GM12872 (cell line): ENCODE data around the gene NLGN3.

Source experiments
- TF ChIP-seq, protein P1 (sequence below): IDR thresholded peaks from 3 replicates; pipeline ENCODE4 v1.5.1; 2011; ENCODE audit warnings: low read depth, mild to moderate bottlenecking, low read length, moderate library complexity; ENCODE audit not compliant: insufficient read depth

NLGN3 gene

DNA sequence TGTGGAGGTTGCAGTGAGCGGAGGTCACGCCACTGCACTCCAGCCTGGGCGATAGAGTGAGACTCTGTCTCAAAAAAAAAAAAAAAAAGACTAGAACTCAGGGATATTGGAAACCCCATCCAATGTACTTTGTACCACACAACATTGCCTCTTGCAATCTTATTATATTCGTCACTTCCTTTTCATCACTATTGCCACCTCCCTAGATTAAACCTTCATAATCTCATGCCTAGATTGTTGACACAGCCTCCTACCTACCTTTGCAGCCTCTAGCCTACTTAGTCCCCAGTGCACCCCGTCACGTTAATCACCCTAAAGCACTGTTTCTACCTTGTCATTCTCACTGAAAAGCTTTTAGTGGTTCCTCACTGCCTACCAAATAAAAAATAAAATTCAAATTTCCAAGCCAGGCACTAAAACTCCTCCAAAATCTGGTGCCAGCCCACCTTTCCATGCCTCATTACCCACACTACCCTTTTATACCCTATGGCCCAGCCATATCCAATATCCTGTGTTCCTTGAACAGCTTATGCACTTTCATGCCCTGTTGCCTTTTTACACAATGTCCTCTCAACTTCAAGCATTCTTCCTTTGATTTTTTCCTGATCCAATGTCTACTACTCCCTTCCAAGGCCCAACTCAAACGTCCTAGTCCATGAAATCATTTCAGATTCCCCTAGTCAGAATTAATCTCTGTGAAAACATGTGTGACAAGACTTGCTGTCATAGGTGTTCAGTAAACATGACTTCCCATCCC lies 54.8 kb downstream of the NLGN3 start:
- TF ChIP-seq, protein P1, sequence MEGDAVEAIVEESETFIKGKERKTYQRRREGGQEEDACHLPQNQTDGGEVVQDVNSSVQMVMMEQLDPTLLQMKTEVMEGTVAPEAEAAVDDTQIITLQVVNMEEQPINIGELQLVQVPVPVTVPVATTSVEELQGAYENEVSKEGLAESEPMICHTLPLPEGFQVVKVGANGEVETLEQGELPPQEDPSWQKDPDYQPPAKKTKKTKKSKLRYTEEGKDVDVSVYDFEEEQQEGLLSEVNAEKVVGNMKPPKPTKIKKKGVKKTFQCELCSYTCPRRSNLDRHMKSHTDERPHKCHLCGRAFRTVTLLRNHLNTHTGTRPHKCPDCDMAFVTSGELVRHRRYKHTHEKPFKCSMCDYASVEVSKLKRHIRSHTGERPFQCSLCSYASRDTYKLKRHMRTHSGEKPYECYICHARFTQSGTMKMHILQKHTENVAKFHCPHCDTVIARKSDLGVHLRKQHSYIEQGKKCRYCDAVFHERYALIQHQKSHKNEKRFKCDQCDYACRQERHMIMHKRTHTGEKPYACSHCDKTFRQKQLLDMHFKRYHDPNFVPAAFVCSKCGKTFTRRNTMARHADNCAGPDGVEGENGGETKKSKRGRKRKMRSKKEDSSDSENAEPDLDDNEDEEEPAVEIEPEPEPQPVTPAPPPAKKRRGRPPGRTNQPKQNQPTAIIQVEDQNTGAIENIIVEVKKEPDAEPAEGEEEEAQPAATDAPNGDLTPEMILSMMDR, result no peak

DNA sequence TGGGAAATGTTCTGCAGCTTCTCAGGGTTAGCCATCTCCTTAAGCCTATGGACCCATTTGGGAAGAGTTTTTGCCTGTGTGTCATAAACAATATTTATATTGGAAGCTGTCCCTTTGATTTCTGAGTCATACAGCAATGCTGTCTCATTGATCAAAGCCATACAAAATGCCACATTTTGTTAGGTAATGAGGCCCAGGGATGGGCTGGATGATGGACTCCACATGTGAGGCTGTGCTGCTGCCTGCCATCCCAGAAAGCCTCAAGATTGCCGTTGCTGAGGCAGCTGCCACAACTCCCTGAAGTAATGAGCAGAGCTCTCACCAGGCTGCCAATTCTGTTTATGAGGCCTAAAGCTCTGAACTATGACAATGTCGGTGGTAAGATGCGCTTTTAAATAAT lies 66.2 kb downstream of the NLGN3 start:
- TF ChIP-seq, protein P1, result no peak

DNA sequence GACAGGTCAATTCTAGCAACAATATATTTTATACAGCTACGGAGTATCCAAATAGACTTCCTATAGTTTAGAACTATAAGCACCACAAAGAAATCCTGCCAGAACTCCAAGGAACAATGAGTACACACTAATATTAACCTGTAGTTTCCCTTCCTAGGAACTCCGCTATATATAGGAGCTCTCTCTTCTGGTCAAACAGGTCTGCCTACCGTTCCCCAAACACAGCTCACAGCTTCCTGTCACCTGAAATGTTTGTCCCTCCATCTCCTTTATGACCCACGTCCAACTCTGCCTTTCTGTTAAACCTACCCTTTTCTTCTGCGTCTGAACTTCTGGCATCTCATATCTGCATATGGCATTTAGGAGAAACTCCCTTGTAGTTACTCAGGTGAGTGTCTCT lies 67.9 kb downstream of the NLGN3 start:
- TF ChIP-seq, protein P1, result no peak

DNA sequence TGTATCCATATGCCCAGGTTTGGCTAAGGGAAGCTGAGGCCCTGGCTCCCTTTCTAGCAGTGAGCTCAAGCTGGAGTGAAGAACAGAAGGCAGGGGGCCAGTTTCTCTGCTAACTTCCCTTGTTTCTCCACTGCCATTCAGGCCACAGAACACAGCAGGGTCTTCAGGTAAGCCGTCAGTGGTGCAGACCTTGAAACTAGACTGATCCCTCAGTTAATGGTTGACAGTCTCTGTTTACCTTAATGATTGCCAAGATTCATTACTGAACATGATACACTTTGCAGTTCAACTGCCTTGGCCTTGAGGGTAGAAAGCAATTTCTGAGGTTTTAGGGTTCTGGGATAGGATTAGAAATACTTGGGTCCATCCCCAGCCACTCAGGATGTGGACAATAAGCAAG lies 69.5 kb downstream of the NLGN3 start:
- TF ChIP-seq, protein P1, result no peak

DNA sequence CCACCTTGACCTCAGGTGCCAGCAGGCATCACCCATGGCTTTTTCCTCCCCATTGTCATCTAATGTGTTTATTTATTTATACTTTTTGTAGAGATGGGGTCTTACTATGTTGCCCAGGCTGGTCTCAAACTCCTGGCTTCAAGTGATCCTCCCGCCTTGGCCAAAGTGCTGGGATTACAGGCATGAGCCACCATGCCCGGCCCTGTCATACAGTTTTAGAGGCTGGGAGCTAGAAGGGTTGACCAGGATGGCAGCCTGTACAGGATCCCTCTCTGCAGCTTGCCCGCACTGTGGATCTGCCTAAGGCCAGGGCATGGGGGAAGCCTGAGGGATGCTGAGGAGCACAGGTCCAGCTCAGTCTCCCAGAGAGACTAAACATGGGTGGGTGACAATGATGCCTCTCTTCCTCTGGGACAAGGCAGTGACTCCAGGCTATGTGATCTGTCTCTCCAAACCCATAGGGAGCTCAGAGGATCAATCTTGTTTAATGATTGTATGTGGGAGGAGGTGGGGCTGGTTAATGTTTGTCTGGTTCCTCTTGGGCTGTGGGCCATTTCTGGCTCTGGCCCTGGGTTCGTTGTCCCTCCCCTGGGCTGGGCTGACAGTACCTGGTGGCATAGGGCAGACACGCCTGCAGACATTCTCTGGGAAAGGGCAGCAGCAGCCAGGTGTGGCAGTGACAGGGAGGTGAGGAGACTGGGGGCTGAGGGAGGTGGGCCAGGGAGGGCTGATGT lies 70.1 kb downstream of the NLGN3 start:
- TF ChIP-seq, protein P1, result no peak

DNA sequence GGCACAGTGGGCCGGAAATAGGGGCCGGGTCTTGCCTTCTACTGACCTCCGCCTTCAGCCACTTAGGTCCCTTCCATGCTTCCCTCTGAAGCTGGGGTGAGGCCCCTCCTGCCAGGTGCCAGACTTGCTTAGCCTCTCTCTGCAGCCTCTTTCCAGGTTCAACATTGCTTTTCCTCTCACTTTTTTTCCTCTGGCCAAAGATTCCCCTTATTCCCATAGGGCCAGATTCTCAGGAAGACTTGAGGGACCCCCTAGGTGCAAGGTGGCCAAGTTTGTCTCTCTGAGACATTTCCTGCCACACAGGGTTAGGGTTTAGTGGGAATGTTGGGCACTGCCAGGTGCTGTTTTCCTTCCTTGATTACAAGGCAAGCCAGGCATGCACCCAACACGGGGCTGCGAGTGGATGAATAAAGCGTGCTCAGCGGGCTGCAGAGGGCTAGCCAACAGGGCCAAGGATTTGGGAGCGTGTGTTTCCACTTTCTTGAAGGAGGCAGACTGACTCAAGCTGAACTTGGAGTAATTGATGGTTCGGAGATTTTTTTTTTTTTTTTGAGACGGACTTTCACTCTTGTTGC lies 70.8 kb downstream of the NLGN3 start:
- TF ChIP-seq, protein P1, result no peak

DNA sequence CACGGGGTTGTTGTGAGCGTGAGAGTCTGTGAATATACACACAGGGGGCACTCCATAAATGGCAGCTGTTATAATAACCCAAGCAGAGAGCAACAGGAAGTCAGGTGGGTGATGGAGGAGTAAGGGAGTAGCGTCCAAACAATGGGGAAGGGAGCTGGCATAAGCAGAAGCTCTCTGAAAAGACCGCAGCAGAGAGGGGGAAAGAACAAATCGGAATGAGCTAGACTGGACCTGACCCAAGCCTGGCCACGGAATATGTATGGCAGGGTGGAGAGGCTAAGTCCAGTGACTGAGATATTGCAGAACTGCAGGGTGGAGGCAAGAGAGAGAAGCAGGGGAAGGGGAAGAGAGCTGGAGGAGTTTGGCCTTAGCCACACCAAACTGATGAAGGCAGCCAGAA lies 71.8 kb downstream of the NLGN3 start:
- TF ChIP-seq, protein P1, result no peak
